Colonic mucosa (tissue), 4 donors: ENCODE measurements around the gene TRAK1. TPM values are rescaled to one million over a fixed set of nuclear protein-coding genes. Genes with fewer than 3 reads are reported as not detected.
A peak's percentile ranks its signal among the peaks of the same experiment; 100 is the strongest.

Experiments
- DNase-seq: peaks from one replicate; pipeline ENCODE4 v3.0.0-alpha.2; 2020
- H3K27ac ChIP-seq: fragments of 200-600 bp; one replicate; pipeline ENCODE4 v1.8.0; 2021
- H3K27me3 ChIP-seq: fragments of 200-600 bp; one replicate; pipeline ENCODE4 v1.8.0; 2021
- H3K36me3 ChIP-seq: fragments of 200-600 bp; one replicate; pipeline ENCODE4 v1.8.0; 2021
- H3K4me1 ChIP-seq: fragments of 200-600 bp; one replicate; pipeline ENCODE4 v1.8.0; 2021; ENCODE audit warnings: mild to moderate bottlenecking
- H3K4me3 ChIP-seq: fragments of 200-600 bp; one replicate; pipeline ENCODE4 v1.8.0; 2021
- H3K9ac ChIP-seq, 2 donors: one replicate each; pipeline ENCODE4 v1.7.0; 2013; ENCODE audit warnings: control low read depth in 2 of 2, low read depth in 2 of 2, low read length in 2 of 2
- H3K9me3 ChIP-seq: fragments of 200-600 bp; one replicate; pipeline ENCODE4 v1.8.0; 2021
- CTCF ChIP-seq: fragments of 200-600 bp; IDR thresholded peaks from one replicate; pipeline ENCODE4 v1.8.0; 2022; ENCODE audit warnings: antibody characterized with exemption, mild to moderate bottlenecking
- intact Hi-C: fragments of 100-400 bp; cut with DNase I; formaldehyde crosslinking; loops from one replicate; pipeline ENCODE4 v1.14.1; 2022
- total RNA-seq, 2 donors: library from RNA; stranded (reverse); fragmentation: NEBNext Ultra II Directional in 1 of 2; extraction: Animal tissue kit (Norgen Biotek cat#: 25700) in 1 of 2; gene quantifications; one replicate each; pipeline ENCODE4 v1.2.1, GENCODE V29; 2021
- donor health status: healthy.
- donor health status: DM: no; HTN: no; CAD: no.
- donor health status: DM: no; HTN: no; CAD: no.

TRAK1 gene
- total RNA-seq, 2 donors from 2014 or later, result 58.9 to 70.3 TPM

- no peaks in the 10 kb centered on the region for H3K9me3 ChIP-seq
- peak overlapping the region; percentile 23 for H3K27ac ChIP-seq
- no peak for DNase-seq
- no peak for TF ChIP-seq CTCF
- intact Hi-C loops, result no loop called here
- peaks cover 6% of the 10 kb centered on the region for H3K4me1 ChIP-seq
- peak overlapping the region in 1 of 2 donors; percentile 59 for H3K9ac ChIP-seq
- H3K27me3 ChIP-seq, result no peaks in the 10 kb centered on the region
- no peak overlapping the region for H3K4me3 ChIP-seq
- H3K36me3 ChIP-seq, result no peaks in the 10 kb centered on the region
These were observed 38.8 kb downstream of the TRAK1 start for GRCh38 chr3:42130007-42130328.

GRCh38 chr3:42130329-42131070 is 39.3 kb downstream of the TRAK1 start:
- intact Hi-C loops, result no loop called here
- no peak for TF ChIP-seq CTCF
- H3K27me3 ChIP-seq, result no peaks in the 10 kb centered on the region
- peaks cover 8% of the 10 kb centered on the region for H3K4me1 ChIP-seq
- no peaks in the 10 kb centered on the region for H3K9me3 ChIP-seq
- no peak overlapping the region for H3K4me3 ChIP-seq
- H3K9ac ChIP-seq, result peak overlapping the region; percentile 14 to 59
- peak; percentile 71 for DNase-seq
- no peaks in the 10 kb centered on the region for H3K36me3 ChIP-seq
- H3K27ac ChIP-seq, result peak overlapping the region; percentile 65

DNA sequence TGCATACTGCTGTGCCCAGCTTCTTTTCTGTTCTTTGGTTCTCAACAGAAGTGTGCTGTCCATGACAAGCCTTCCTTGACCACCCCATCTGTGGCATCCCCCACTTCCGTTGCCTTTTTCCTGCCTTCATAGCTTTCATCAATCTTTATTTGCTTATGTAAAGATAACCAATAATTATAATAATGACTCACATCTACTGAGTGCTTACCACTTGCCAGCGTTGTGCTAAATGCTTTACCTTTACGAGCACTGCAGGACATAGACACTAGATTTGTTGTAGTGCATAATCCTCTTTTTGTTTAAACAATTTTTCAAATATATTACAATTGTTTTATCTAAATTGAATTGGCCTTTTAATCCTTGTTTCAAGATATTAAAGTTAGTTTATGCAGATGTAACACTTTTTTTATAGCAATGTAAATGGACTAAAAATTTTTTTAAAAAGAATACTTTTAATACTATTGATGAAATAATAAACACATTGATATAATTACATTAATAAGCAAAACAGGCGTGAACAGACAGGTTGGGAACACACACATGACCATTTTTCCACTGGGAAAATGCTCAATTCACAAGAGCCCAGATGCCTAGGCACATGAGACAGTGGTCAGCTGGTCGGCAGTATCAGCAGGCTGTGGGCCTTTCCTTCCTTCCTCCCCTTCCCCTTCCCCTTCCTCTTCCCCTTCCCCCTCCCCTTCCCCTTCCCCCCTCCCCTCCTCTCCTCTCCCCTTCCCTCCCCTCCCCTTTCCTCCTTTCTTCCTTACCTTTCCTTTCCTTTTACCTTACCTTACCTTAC is 42.5 kb downstream of the TRAK1 start:
- intact Hi-C loops, result no loop called here
- no peaks in the 10 kb centered on the region for H3K9me3 ChIP-seq
- H3K4me1 ChIP-seq, result peaks cover 10% of the 10 kb centered on the region
- no peak for TF ChIP-seq CTCF
- H3K27me3 ChIP-seq, result no peaks in the 10 kb centered on the region
- no peaks in the 10 kb centered on the region for H3K36me3 ChIP-seq
- no peak overlapping the region for H3K9ac ChIP-seq
- no peak for DNase-seq
- H3K4me3 ChIP-seq, result no peak overlapping the region
- no peak overlapping the region for H3K27ac ChIP-seq

DNA sequence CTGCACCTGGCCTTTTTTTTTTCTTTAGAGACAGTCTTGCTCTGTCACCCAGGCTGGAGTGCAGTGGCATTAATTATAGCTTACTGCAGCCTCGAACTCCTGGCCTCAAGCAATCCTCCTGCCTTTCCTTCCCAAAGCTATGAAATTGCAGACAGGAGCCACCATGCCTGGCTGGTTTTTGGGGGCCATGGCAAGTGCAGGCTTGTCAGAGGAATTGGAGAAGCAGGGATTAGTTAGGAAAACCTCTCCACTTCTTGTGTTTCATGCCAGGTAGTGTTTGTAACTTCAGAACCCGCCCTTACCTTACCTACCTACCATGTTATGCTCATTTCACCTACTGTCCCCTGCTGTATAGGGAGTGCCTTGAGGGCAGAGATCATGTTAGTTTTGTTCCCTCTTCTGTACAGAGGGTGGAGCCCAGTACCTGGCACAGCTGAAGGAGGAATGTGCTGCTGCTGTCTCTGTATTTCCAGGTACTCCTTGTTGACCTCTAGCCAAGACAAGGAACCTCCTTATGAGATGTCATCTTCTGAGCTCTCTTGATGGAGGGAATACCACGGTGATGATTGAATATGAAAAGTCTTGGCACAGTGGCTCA is 43.8 kb downstream of the TRAK1 start:
- Histone ChIP-seq H3K36me3 (no peaks in the 10 kb centered on the region), H3K9me3 (no peaks in the 10 kb centered on the region), H3K4me3 (no peak overlapping the region), H3K27ac (peak overlapping the region; percentile 62), H3K9ac (peak overlapping the region in 1 of 2 donors; percentile 64), H3K27me3 (no peaks in the 10 kb centered on the region), H3K4me1 (peaks cover 10% of the 10 kb centered on the region)
- TF ChIP-seq CTCF, result no peak
- intact Hi-C loops, result no loop called here
- DNase-seq, result peak; percentile 78

DNA sequence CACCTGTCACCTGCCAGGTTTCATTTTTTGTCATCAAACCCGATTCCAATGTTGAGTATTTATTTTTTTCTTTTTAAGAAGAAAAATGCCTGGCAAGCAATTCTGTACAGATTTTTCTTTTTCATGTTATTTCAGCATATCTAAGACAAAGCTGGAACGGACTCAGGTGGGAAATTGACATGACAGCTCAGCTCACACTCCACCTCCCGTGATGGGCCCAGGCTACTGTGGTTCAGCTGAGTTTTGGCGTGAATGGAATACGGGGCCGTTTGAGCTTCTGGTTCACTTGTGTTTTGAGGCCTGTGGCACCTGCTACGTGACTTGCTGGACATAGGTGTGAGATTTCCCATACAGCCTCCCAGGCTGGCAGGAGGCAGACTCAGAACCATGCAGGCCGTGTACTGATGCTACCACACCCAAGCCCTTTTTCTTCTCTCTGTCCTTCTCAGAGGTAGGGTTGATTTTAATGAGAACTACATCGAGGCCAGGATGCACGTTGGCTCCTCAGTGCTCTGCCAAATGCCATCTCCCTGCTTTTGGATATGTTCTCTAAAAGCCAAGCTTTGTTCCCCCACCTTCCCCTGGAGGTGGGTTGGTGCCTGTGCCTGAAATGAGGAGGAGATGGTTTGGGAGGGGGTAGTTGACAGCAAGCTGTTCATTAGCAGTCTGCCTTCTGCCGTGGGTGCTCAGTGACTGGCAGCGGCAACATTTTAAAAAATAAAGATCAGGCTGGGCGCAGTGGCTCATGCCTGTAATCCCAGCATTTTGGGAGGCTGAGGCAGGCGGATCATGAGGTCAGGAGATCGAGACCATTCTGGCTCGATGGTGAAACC is 48.7 kb downstream of the TRAK1 start:
- Histone ChIP-seq H3K9me3 (no peaks in the 10 kb centered on the region), H3K27me3 (no peaks in the 10 kb centered on the region), H3K27ac (no peak overlapping the region), H3K4me1 (peaks cover 4% of the 10 kb centered on the region), H3K36me3 (no peaks in the 10 kb centered on the region), H3K4me3 (no peak overlapping the region), H3K9ac (no peak overlapping the region)
- intact Hi-C loops, result no loop called here
- no peak for DNase-seq
- TF ChIP-seq CTCF, result no peak
